A549 (cell line): Measurements from ENCODE around the gene ZNF350. TPM values are rescaled to one million over a fixed set of nuclear protein-coding genes. Genes with fewer than 3 reads are reported as not detected.

Experiments used
- ATAC-seq, 2 experiments: fragments of 200-7000 bp in 1 of 2; fragments of >200 bp in 1 of 2; cut with Nextera tagmentation in 1 of 2; cut with Tn5 transposase in 1 of 2; 3 replicates each; pipeline versions ENCODE4 v1.8.0 to v1.9.1; 2018 to 2020; ENCODE audit warnings: mild to moderate bottlenecking in 1 of 2, moderate library complexity in 1 of 2
- CTCF ChIA-PET: fragments of 300-600 bp; sonication (Branson Sonifier 250); formaldehyde crosslinking; extraction: SDS; loops from one replicate; lab custom pipeline; 2021; ENCODE audit warnings: antibody characterized with exemption, inconsistent platforms; lab: Yijun Ruan, JAX
- POLR2A ChIA-PET: fragments of 350-600 bp; formaldehyde crosslinking; extraction: SDS; loops from one replicate; lab custom pipeline; 2021; ENCODE audit warnings: antibody characterized with exemption, inconsistent platforms; lab: Yijun Ruan, JAX
- DNase-seq, 2 experiments: peaks; one replicate each; pipeline versions ENCODE4 v3.0.0 to v3.0.0-alpha.2; 2011 to 2016; ENCODE audit warnings: low read depth in 1 of 2, low spot score in 1 of 2
- FAIRE-seq: peaks from 2 replicates; lab custom pipeline; 2011; peaks lifted over from hg19 to GRCh38; lab: Jason Lieb, UNC
- H3K27ac ChIP-seq, 2 experiments: fragments of >200 bp; sonication (Bioruptor Twin); formaldehyde crosslinking; 3 replicates each; pipeline ENCODE4 v1.5.1; 2016 to 2017
- H3K4me1 ChIP-seq: fragments of >200 bp; sonication (Bioruptor Twin); formaldehyde crosslinking; 3 replicates; pipeline ENCODE4 v1.6.1; 2016
- H3K4me2 ChIP-seq: fragments of >200 bp; sonication (Bioruptor Twin); formaldehyde crosslinking; 3 replicates; pipeline ENCODE4 v1.6.1; 2016
- H3K4me3 ChIP-seq: fragments of >200 bp; sonication (Bioruptor Twin); formaldehyde crosslinking; 3 replicates; pipeline ENCODE4 v1.5.1; 2016
- H3K9me3 ChIP-seq: fragments of >200 bp; sonication (Bioruptor Twin); formaldehyde crosslinking; 3 replicates; pipeline ENCODE4 v1.6.1; 2016
- BHLHE40 ChIP-seq: IDR thresholded peaks from 2 replicates; pipeline ENCODE4 v1.6.1; 2012; ENCODE audit warnings: low read depth, low read length, inconsistent platforms
- CBX8 ChIP-seq: fragments of 200-600 bp; sonication (generic); IDR thresholded peaks from 2 replicates; pipeline ENCODE4 v1.6.1; 2016
- EHF ChIP-seq: fragments of 250-450 bp; sonication (Bioruptor Pico); IDR thresholded peaks from 2 replicates; pipeline ENCODE4 v1.5.0; 2020; ENCODE audit warnings: mild to moderate bottlenecking
- EP300 ChIP-seq, 2 experiments: fragments of >200 bp; sonication (Bioruptor Twin); formaldehyde crosslinking; IDR thresholded peaks; 2 replicates in 1 of 2; 3 replicates in 1 of 2; pipeline ENCODE4 v1.6.1; 2016 to 2017
- FOSB ChIP-seq: fragments of 250-450 bp; sonication (Bioruptor Pico); IDR thresholded peaks from 2 replicates; pipeline ENCODE4 v1.5.0; 2020; ENCODE audit warnings: mild to moderate bottlenecking, moderate library complexity
- FOSL2 ChIP-seq, 2 experiments: fragments of 450-650 bp in 1 of 2; fragments of >200 bp in 1 of 2; sonication (Bioruptor Twin) in 1 of 2; formaldehyde crosslinking; IDR thresholded peaks; 2 replicates each; pipeline versions ENCODE4 v1.5.0 to v1.6.1; 2016 to 2020; ENCODE audit warnings: mild to moderate bottlenecking in 1 of 2, moderate library complexity in 1 of 2
- HOXA7 ChIP-seq: fragments of 250-450 bp; sonication (Bioruptor Pico); IDR thresholded peaks from 2 replicates; pipeline ENCODE4 v1.5.0; 2020; ENCODE audit warnings: mild to moderate bottlenecking, moderate library complexity
- HOXB13 ChIP-seq: fragments of 250-450 bp; sonication (Bioruptor Pico); IDR thresholded peaks from 2 replicates; pipeline ENCODE4 v1.5.0; 2020; ENCODE audit warnings: low read depth, mild to moderate bottlenecking, moderate library complexity
- HOXB5 ChIP-seq: fragments of 250-450 bp; sonication (Bioruptor Pico); IDR thresholded peaks from 2 replicates; pipeline ENCODE4 v1.5.0; 2020; ENCODE audit warnings: mild to moderate bottlenecking, moderate library complexity
- KDM5A ChIP-seq: fragments of 200-600 bp; sonication (generic); IDR thresholded peaks from 2 replicates; pipeline ENCODE4 v1.6.1; 2016; ENCODE audit warnings: antibody characterized with exemption, mild to moderate bottlenecking
- MAFK ChIP-seq: fragments of 450-650 bp; IDR thresholded peaks from 2 replicates; pipeline ENCODE4 v1.6.1; 2014; ENCODE audit not compliant: partially characterized antibody
- MAZ ChIP-seq: fragments of 150-350 bp; IDR thresholded peaks from 2 replicates; pipeline ENCODE4 v1.6.1; 2014; ENCODE audit warnings: antibody characterized with exemption, low read depth, low read length, borderline replicate concordance
- NPAS2 ChIP-seq: fragments of 250-450 bp; sonication (Bioruptor Pico); IDR thresholded peaks from 2 replicates; pipeline ENCODE4 v1.8.0; 2022; ENCODE audit warnings: mild to moderate bottlenecking, moderate library complexity, borderline replicate concordance
- POLR2A ChIP-seq: IDR thresholded peaks from 2 replicates; pipeline ENCODE4 v1.6.1; 2012; ENCODE audit warnings: mild to moderate bottlenecking, low read length
- RAD21 ChIP-seq, 2 experiments: fragments of >200 bp in 1 of 2; sonication (Bioruptor Twin) in 1 of 2; formaldehyde crosslinking in 1 of 2; IDR thresholded peaks in 1 of 2; conservative IDR thresholded peaks in 1 of 2; 2 replicates in 1 of 2; 3 replicates in 1 of 2; pipeline ENCODE4 v1.6.1; 2012 to 2018; ENCODE audit warnings: inconsistent platforms in 1 of 2
- RARB ChIP-seq: fragments of 250-450 bp; sonication (Bioruptor Pico); IDR thresholded peaks from 2 replicates; pipeline ENCODE4 v1.8.0; 2021; ENCODE audit warnings: mild to moderate bottlenecking, moderate library complexity
- RCOR1 ChIP-seq: fragments of 150-350 bp; IDR thresholded peaks from 2 replicates; pipeline ENCODE4 v1.6.1; 2014; ENCODE audit warnings: antibody characterized with exemption, low read length, low read depth
- RFX5 ChIP-seq: fragments of 450-650 bp; IDR thresholded peaks from 2 replicates; pipeline ENCODE4 v1.7.1; 2014; ENCODE audit warnings: antibody characterized with exemption, mild to moderate bottlenecking, moderate library complexity
- SREBF2 ChIP-seq: fragments of 450-650 bp; IDR thresholded peaks from 2 replicates; pipeline ENCODE4 v1.6.1; 2014; ENCODE audit warnings: mild to moderate bottlenecking, moderate library complexity
- TP53 ChIP-seq: fragments of 250-450 bp; sonication (Bioruptor Pico); IDR thresholded peaks from 2 replicates; pipeline ENCODE4 v1.5.0; 2021; ENCODE audit warnings: mild to moderate bottlenecking, moderate library complexity
- ZFP36 ChIP-seq: fragments of 450-650 bp; IDR thresholded peaks from 2 replicates; pipeline ENCODE4 v1.6.1; 2014; ENCODE audit warnings: borderline replicate concordance; ENCODE audit not compliant: partially characterized antibody
- ZSCAN20 ChIP-seq: fragments of 250-450 bp; sonication (Bioruptor Pico); IDR thresholded peaks from 2 replicates; pipeline ENCODE4 v1.8.0; 2022; ENCODE audit warnings: mild to moderate bottlenecking, moderate library complexity
- WGBS: methylation state at CpG from one replicate; pipeline ENCODE4 v1.1.6; 2017; ENCODE audit errors: missing lambda C conversion rate; 5-methylcytosine and 5-hydroxymethylcytosine counted together
- polyA plus RNA-seq, 4 experiments: library from polyadenylated mRNA; depleted of rRNA in 3 of 4; stranded (reverse); fragments of >200 nt; fragmentation: RNase III in 1 of 4; extraction: RNeasy Plus Mini Kit Qiagen cat#74134 plus additional on column Dnase treatment in 1 of 4; gene quantifications; 2 replicates in 3 of 4; 3 replicates in 1 of 4; pipeline ENCODE4 v1.2.3, GENCODE V29; 2011 to 2017
- TF ChIP-seq, protein P1 (sequence below): fragments of 250-450 bp; sonication (Bioruptor Pico); IDR thresholded peaks from 2 replicates; pipeline ENCODE4 v1.5.0; 2021; ENCODE audit warnings: mild to moderate bottlenecking, moderate library complexity, borderline replicate concordance
- TF ChIP-seq, protein P2 (sequence below): fragments of >200 bp; sonication (Bioruptor Twin); formaldehyde crosslinking; IDR thresholded peaks from 3 replicates; pipeline ENCODE4 v1.5.1; 2016
- TF ChIP-seq, protein P3 (sequence below): IDR thresholded peaks from 2 replicates; pipeline ENCODE4 v1.6.1; 2012
- TF ChIP-seq, protein P4 (sequence below): fragments of 200-600 bp; sonication (generic); IDR thresholded peaks from 2 replicates; pipeline ENCODE4 v1.6.1; 2016; ENCODE audit warnings: antibody characterized with exemption, mild to moderate bottlenecking, moderate library complexity
- TF ChIP-seq, protein P5 (sequence below): IDR thresholded peaks from 2 replicates; pipeline ENCODE4 v1.6.1; 2012

The ZNF350 gene
- polyA plus RNA-seq, 2 of the 4 experiments (the other 2 are of a cell fraction) = 6.0 to 10.1 TPM

DNA sequence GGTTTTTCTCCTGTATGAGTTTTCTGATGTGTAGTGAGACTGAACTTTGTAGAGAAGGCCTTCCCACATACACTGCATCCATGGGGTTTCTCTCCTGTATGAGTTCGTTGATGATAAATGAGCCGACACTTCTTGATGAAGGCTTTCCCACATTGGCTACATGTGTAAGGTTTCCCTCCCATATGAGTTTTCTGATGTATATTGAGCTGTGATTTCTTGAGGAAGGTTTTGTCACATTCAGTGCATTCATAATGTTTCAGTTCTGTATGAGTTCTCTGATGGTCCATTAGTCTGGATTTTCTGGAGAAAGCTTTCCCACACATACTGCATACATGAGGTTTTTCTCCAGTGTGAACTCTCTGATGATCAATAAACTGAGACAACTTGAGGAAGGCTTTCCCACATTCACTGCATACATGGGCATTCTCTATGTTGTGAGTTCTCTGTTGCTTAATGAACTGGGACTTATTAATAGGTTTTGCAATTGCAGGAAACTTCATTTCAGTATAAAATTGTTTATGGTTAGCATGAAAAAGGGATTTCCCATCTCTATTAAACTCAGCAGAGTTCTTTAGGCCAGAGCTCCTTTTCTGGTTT, 7.5 kb upstream of the ZNF350 start:
- H3K4me1 ChIP-seq = no peaks in the 10 kb centered on the region
- DNase-seq = no peak
- TF ChIP-seq ZFP36 = no peak
- no peak for TF ChIP-seq CBX8
- no peak for TF ChIP-seq HOXB5 (CRISPR knock-in tag)
- no peak for TF ChIP-seq POLR2A
- no peak for TF ChIP-seq RFX5
- TF ChIP-seq, protein P1, sequence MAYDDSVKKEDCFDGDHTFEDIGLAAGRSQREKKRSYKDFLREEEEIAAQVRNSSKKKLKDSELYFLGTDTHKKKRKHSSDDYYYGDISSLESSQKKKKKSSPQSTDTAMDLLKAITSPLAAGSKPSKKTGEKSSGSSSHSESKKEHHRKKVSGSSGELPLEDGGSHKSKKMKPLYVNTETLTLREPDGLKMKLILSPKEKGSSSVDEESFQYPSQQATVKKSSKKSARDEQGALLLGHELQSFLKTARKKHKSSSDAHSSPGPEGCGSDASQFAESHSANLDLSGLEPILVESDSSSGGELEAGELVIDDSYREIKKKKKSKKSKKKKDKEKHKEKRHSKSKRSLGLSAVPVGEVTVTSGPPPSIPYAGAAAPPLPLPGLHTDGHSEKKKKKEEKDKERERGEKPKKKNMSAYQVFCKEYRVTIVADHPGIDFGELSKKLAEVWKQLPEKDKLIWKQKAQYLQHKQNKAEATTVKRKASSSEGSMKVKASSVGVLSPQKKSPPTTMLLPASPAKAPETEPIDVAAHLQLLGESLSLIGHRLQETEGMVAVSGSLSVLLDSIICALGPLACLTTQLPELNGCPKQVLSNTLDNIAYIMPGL = no peak
- TF ChIP-seq RAD21 (conservative IDR thresholded peaks at IDR 0.05 in 1 of 2, IDR thresholded peaks at IDR 0.05 in 1 of 2) = no peak
- TF ChIP-seq, protein P2, sequence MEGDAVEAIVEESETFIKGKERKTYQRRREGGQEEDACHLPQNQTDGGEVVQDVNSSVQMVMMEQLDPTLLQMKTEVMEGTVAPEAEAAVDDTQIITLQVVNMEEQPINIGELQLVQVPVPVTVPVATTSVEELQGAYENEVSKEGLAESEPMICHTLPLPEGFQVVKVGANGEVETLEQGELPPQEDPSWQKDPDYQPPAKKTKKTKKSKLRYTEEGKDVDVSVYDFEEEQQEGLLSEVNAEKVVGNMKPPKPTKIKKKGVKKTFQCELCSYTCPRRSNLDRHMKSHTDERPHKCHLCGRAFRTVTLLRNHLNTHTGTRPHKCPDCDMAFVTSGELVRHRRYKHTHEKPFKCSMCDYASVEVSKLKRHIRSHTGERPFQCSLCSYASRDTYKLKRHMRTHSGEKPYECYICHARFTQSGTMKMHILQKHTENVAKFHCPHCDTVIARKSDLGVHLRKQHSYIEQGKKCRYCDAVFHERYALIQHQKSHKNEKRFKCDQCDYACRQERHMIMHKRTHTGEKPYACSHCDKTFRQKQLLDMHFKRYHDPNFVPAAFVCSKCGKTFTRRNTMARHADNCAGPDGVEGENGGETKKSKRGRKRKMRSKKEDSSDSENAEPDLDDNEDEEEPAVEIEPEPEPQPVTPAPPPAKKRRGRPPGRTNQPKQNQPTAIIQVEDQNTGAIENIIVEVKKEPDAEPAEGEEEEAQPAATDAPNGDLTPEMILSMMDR = no peak
- TF ChIP-seq, protein P3, sequence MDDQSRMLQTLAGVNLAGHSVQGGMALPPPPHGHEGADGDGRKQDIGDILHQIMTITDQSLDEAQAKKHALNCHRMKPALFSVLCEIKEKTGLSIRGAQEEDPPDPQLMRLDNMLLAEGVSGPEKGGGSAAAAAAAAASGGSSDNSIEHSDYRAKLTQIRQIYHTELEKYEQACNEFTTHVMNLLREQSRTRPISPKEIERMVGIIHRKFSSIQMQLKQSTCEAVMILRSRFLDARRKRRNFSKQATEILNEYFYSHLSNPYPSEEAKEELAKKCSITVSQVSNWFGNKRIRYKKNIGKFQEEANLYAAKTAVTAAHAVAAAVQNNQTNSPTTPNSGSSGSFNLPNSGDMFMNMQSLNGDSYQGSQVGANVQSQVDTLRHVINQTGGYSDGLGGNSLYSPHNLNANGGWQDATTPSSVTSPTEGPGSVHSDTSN = no peak
- TF ChIP-seq NPAS2 (CRISPR knock-in tag) = no peak
- no peak for TF ChIP-seq HOXB13 (CRISPR knock-in tag)
- TF ChIP-seq EP300 (IDR thresholded peaks at IDR 0.05) = no peak
- TF ChIP-seq, all 56 proteins: peak for 0
- H3K4me3 ChIP-seq = no peak overlapping the region
- 98% methylated on average over 2 of the region's 2 CpGs for WGBS
- POLR2A ChIA-PET = no interaction called here
- CTCF ChIA-PET = interaction anchor here (0.7 kb wide), 1 partner anchor 8 kb away, joined by 3 read pairs; no protein-coding TSS in a partner anchor
- FAIRE-seq (peak; percentile 68), ATAC-seq (no peak)
- peaks cover 96% of the 10 kb centered on the region for H3K9me3 ChIP-seq
- no peak overlapping the region for H3K4me2 ChIP-seq
- H3K27ac ChIP-seq = no peak overlapping the region

DNA sequence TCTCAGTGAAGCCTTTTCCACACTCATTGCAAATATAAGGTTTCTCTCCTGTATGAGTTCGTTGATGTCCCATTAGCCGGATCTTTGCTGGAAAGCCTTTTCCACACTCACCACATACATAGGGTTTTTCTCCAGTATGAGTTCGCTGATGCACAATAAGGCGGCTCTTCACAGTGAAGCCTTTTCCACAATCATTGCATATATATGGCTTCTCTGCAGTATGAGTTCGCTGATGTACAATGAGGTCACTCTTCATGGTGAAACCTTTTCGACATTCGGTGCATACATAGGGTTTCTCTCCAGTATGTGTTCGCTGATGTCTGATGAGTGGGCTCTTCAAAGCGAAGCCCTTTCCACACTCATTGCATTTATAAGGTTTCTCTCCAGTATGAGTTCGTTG, 6.8 kb upstream of the ZNF350 start:
- 83% methylated on average over 10 of the region's 10 CpGs for WGBS
- H3K4me2 ChIP-seq = no peak overlapping the region
- no peak overlapping the region for H3K4me3 ChIP-seq
- H3K9me3 ChIP-seq = peaks cover 96% of the 10 kb centered on the region
- H3K27ac ChIP-seq = no peak overlapping the region
- CTCF ChIA-PET = no interaction called here
- POLR2A ChIA-PET = no interaction called here
- DNase-seq = no peak
- no peak for FAIRE-seq
- TF ChIP-seq TP53 (CRISPR knock-in tag) (no peak), RARB (CRISPR knock-in tag) (no peak), MAZ (no peak), HOXA7 (CRISPR knock-in tag) (no peak), BHLHE40 (no peak), KDM5A (no peak), EHF (CRISPR knock-in tag) (no peak), FOSB (CRISPR knock-in tag) (no peak), RFX5 (no peak), SREBF2 (no peak), ZSCAN20 (CRISPR knock-in tag) (no peak), POLR2A (no peak), FOSL2 (IDR thresholded peaks at IDR 0.05) (no peak), FOSL2 (CRISPR knock-in tag; IDR thresholded peaks at IDR 0.05) (no peak), MAFK (no peak), RCOR1 (no peak)
- TF ChIP-seq, protein P4, sequence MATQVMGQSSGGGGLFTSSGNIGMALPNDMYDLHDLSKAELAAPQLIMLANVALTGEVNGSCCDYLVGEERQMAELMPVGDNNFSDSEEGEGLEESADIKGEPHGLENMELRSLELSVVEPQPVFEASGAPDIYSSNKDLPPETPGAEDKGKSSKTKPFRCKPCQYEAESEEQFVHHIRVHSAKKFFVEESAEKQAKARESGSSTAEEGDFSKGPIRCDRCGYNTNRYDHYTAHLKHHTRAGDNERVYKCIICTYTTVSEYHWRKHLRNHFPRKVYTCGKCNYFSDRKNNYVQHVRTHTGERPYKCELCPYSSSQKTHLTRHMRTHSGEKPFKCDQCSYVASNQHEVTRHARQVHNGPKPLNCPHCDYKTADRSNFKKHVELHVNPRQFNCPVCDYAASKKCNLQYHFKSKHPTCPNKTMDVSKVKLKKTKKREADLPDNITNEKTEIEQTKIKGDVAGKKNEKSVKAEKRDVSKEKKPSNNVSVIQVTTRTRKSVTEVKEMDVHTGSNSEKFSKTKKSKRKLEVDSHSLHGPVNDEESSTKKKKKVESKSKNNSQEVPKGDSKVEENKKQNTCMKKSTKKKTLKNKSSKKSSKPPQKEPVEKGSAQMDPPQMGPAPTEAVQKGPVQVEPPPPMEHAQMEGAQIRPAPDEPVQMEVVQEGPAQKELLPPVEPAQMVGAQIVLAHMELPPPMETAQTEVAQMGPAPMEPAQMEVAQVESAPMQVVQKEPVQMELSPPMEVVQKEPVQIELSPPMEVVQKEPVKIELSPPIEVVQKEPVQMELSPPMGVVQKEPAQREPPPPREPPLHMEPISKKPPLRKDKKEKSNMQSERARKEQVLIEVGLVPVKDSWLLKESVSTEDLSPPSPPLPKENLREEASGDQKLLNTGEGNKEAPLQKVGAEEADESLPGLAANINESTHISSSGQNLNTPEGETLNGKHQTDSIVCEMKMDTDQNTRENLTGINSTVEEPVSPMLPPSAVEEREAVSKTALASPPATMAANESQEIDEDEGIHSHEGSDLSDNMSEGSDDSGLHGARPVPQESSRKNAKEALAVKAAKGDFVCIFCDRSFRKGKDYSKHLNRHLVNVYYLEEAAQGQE = no peak
- TF ChIP-seq, protein P5, sequence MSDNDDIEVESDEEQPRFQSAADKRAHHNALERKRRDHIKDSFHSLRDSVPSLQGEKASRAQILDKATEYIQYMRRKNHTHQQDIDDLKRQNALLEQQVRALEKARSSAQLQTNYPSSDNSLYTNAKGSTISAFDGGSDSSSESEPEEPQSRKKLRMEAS = no peak
- H3K4me1 ChIP-seq = no peaks in the 10 kb centered on the region
- no peak for ATAC-seq
